SK-N-SH (cell line): ENCODE data around the gene SIDT1. TPM values are rescaled to one million over a fixed set of nuclear protein-coding genes. Genes with fewer than 3 reads are reported as not detected.

ENCODE experiments used
- CTCF ChIA-PET: fragments of 300-600, 350-600 bp; formaldehyde crosslinking; extraction: SDS; loops from one replicate; lab custom pipeline; 2021; lab: Yijun Ruan, JAX
- POLR2A ChIA-PET: fragments of 350-600 bp; sonication (Branson Sonifier 250); formaldehyde crosslinking; extraction: SDS; loops from one replicate; lab custom pipeline; 2020; ENCODE audit warnings: antibody characterized with exemption, inconsistent platforms; lab: Yijun Ruan, JAX
- DNase-seq: peaks from one replicate; pipeline ENCODE4 v3.0.0; 2012
- H2AFZ ChIP-seq: fragments of 200-600 bp; sonication (generic); 2 replicates; pipeline ENCODE4 v1.8.1; 2016; ENCODE audit warnings: antibody characterized with exemption, mild to moderate bottlenecking, low read depth
- H3F3A ChIP-seq: fragments of 200-600 bp; sonication (generic); replicated peaks from 2 replicates; pipeline ENCODE3; 2016; ENCODE audit warnings: antibody characterized with exemption, mild to moderate bottlenecking; ENCODE audit not compliant: insufficient read depth
- H3K27ac ChIP-seq, 2 experiments: fragments of 200-500 bp in 1 of 2; fragments of 200-600 bp in 1 of 2; sonication (Bioruptor generic) in 1 of 2; sonication (generic), shearing (Covaris generic) in 1 of 2; 2 replicates each; pipeline versions ENCODE4 v1.5.1 to v1.6.1; 2014 to 2016; ENCODE audit warnings: low read depth in 2 of 2, inconsistent platforms in 1 of 2, low read length in 1 of 2, mild to moderate bottlenecking in 1 of 2, mixed read lengths in 1 of 2
- H3K27me3 ChIP-seq: fragments of 200-600 bp; sonication (generic), shearing (Covaris generic); 2 replicates; pipeline ENCODE4 v1.6.1; 2016; ENCODE audit warnings: mixed run types; ENCODE audit not compliant: insufficient read depth
- H3K36me3 ChIP-seq, 2 experiments: fragments of 200-500 bp in 1 of 2; fragments of 200-600 bp in 1 of 2; sonication (Bioruptor generic) in 1 of 2; sonication (generic) in 1 of 2; replicated peaks in 1 of 2; 2 replicates each; pipeline versions ENCODE3 to v1.5.1; 2014 to 2016; ENCODE audit warnings: low read length in 1 of 2, mild to moderate bottlenecking in 1 of 2; ENCODE audit not compliant: insufficient read depth in 2 of 2, control insufficient read depth in 1 of 2
- H3K4me1 ChIP-seq, 2 experiments: fragments of 200-500 bp in 1 of 2; fragments of 200-600 bp in 1 of 2; sonication (Bioruptor generic) in 1 of 2; sonication (generic), shearing (Covaris generic) in 1 of 2; 2 replicates each; pipeline versions ENCODE4 v1.5.1 to v1.6.1; 2014 to 2016; ENCODE audit warnings: low read depth in 1 of 2, low read length in 1 of 2, mixed run types in 1 of 2; ENCODE audit not compliant: insufficient read depth in 2 of 2, control insufficient read depth in 1 of 2
- H3K4me2 ChIP-seq: fragments of 200-600 bp; sonication (generic), shearing (Covaris generic); 2 replicates; pipeline ENCODE4 v1.6.1; 2017; ENCODE audit warnings: mixed run types
- H3K4me3 ChIP-seq, 2 experiments: fragments of 200-500 bp in 1 of 2; fragments of 200-600 bp in 1 of 2; sonication (Bioruptor generic) in 1 of 2; sonication (generic), shearing (Covaris generic) in 1 of 2; 2 replicates each; pipeline versions ENCODE4 v1.5.1 to v1.8.1; 2014 to 2016; ENCODE audit warnings: low read depth in 2 of 2, inconsistent platforms in 1 of 2, low read length in 1 of 2, mild to moderate bottlenecking in 1 of 2, mixed read lengths in 1 of 2, moderate library complexity in 1 of 2
- H3K79me2 ChIP-seq: fragments of 200-600 bp; sonication (generic); 2 replicates; pipeline ENCODE4 v1.8.1; 2017; ENCODE audit warnings: mild to moderate bottlenecking; ENCODE audit not compliant: insufficient read depth
- H3K9ac ChIP-seq: fragments of 200-600 bp; sonication (generic); 2 replicates; pipeline ENCODE4 v1.6.1; 2017; ENCODE audit warnings: mixed run types
- H3K9me2 ChIP-seq: fragments of 200-600 bp; sonication (generic); 2 replicates; pipeline ENCODE4 v1.6.1; 2017; ENCODE audit warnings: mixed run types
- H3K9me3 ChIP-seq: fragments of 200-600 bp; sonication (generic); 2 replicates; pipeline ENCODE4 v1.6.1; 2017; ENCODE audit warnings: mixed run types, mild to moderate bottlenecking, moderate library complexity
- H4K20me1 ChIP-seq: fragments of 200-600 bp; sonication (generic); 2 replicates; pipeline ENCODE4 v1.6.1; 2017; ENCODE audit warnings: mild to moderate bottlenecking, mixed run types; ENCODE audit not compliant: insufficient read depth
- EP300 ChIP-seq, 2 experiments: IDR thresholded peaks; 2 replicates each; pipeline versions ENCODE4 v1.4.0 to v1.6.1; 2012; ENCODE audit warnings: borderline replicate concordance in 1 of 2, low read depth in 1 of 2, low read length in 1 of 2
- EZH2phosphoT487 ChIP-seq: fragments of 200-600 bp; sonication (generic); IDR thresholded peaks from 2 replicates; pipeline ENCODE4 v1.6.1; 2017; ENCODE audit warnings: low read depth, mixed run types, mild to moderate bottlenecking, antibody characterized with exemption, moderate library complexity, borderline replicate concordance
- FOXJ3 ChIP-seq: sonication (generic); formaldehyde crosslinking; IDR thresholded peaks from 2 replicates; pipeline ENCODE4 v1.5.1; 2020; ENCODE audit warnings: mild to moderate bottlenecking, missing genetic modification reagents
- GATA2 ChIP-seq: sonication (generic); formaldehyde crosslinking; IDR thresholded peaks from 2 replicates; pipeline ENCODE4 v1.5.0; 2020; ENCODE audit warnings: mild to moderate bottlenecking, missing genetic modification reagents
- MEF2A ChIP-seq: IDR thresholded peaks from 2 replicates; pipeline ENCODE4 v1.4.0; 2012; ENCODE audit warnings: low read depth, borderline replicate concordance
- MXI1 ChIP-seq: IDR thresholded peaks from 2 replicates; pipeline ENCODE4 v1.6.1; 2012; ENCODE audit warnings: mild to moderate bottlenecking, low read depth, low read length, improper control_type of control experiment
- POLR2AphosphoS5 ChIP-seq: IDR thresholded peaks from 2 replicates; pipeline ENCODE4 v1.6.1; 2012; ENCODE audit warnings: low read depth, low read length
- RAD21 ChIP-seq: IDR thresholded peaks from 2 replicates; pipeline ENCODE4 v1.6.1; 2012; ENCODE audit warnings: mild to moderate bottlenecking, low read length
- RCOR1 ChIP-seq: fragments of 150-350 bp; IDR thresholded peaks from 2 replicates; pipeline ENCODE4 v1.6.1; 2017; ENCODE audit warnings: antibody characterized with exemption, low read length
- RFX5 ChIP-seq: IDR thresholded peaks from 2 replicates; pipeline ENCODE4 v1.6.1; 2012; ENCODE audit warnings: mild to moderate bottlenecking, improper control_type of control experiment, low read length
- RXRA ChIP-seq: IDR thresholded peaks from 2 replicates; pipeline ENCODE4 v1.4.0; 2012; ENCODE audit warnings: low read depth, mild to moderate bottlenecking, borderline replicate concordance
- SMC3 ChIP-seq: IDR thresholded peaks from 2 replicates; pipeline ENCODE4 v1.6.1; 2012; ENCODE audit warnings: low read depth, low read length, improper control_type of control experiment
- TAF1 ChIP-seq: IDR thresholded peaks from 2 replicates; pipeline ENCODE4 v1.6.1; 2012; ENCODE audit warnings: low read depth, mild to moderate bottlenecking, low read length, moderate library complexity, borderline replicate concordance
- TEAD4 ChIP-seq: IDR thresholded peaks from 2 replicates; pipeline ENCODE4 v1.4.0; 2012; ENCODE audit warnings: mild to moderate bottlenecking, borderline replicate concordance; ENCODE audit not compliant: insufficient read depth
- WGBS: methylation state at CpG from one replicate; pipeline ENCODE4 v1.1.6; 2017; ENCODE audit warnings: low lambda C conversion rate; 5-methylcytosine and 5-hydroxymethylcytosine counted together
- polyA plus RNA-seq, 3 experiments: library from polyadenylated mRNA; depleted of rRNA; stranded (reverse); fragments of >200 nt; gene quantifications; 2 replicates each; pipeline ENCODE4 v1.2.3, GENCODE V29; 2012
- TF ChIP-seq, protein P1 (sequence below): IDR thresholded peaks from 2 replicates; pipeline ENCODE4; 2012
- TF ChIP-seq, protein P2 (sequence below): IDR thresholded peaks from 2 replicates; pipeline ENCODE4 v1.6.1; 2012; ENCODE audit warnings: mild to moderate bottlenecking, low read depth, low read length, moderate library complexity
- TF ChIP-seq, protein P3 (sequence below): IDR thresholded peaks from 2 replicates; pipeline ENCODE4 v1.4.0; 2012; ENCODE audit warnings: low read depth
- TF ChIP-seq, protein P4 (sequence below): fragments of 200-600 bp; sonication (generic); IDR thresholded peaks from 2 replicates; pipeline ENCODE4 v1.6.1; 2017; ENCODE audit warnings: antibody characterized with exemption, mild to moderate bottlenecking, moderate library complexity
- TF ChIP-seq, protein P5 (sequence below): fragments of 150-350 bp; IDR thresholded peaks from 2 replicates; pipeline ENCODE4 v1.6.1; 2016; ENCODE audit warnings: mild to moderate bottlenecking, low read depth, low read length

The SIDT1 gene
- polyA plus RNA-seq, 1 of the 3 experiments (the other 2 are of a cell fraction), result 0.02 TPM

DNA sequence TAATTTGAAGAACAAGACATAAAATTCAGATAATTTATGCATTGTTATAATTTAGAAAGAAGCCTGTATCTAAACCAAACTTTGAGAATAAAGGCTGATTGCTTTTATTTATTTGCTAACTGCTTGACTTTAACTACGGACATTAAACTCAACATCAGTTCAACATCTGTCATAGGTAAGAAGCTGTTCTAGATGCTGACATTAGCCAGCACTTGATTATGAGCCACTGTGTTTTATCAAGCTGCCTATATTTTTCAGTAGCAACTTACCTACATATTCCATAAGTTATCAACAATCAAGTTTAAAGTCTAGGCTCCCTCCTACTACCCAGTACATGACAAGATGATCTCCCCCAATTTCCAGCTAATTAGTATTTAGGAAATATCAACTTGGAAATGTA lies 122.0 kb downstream of the SIDT1 start:
- no peak overlapping the region for H3K4me3 ChIP-seq
- CTCF ChIA-PET, result interaction anchor here (0.5 to 1.2 kb wide), 2 partner anchors 26 to 161 kb away, joined by 3 to 5 read pairs; no protein-coding TSS in a partner anchor

DNA sequence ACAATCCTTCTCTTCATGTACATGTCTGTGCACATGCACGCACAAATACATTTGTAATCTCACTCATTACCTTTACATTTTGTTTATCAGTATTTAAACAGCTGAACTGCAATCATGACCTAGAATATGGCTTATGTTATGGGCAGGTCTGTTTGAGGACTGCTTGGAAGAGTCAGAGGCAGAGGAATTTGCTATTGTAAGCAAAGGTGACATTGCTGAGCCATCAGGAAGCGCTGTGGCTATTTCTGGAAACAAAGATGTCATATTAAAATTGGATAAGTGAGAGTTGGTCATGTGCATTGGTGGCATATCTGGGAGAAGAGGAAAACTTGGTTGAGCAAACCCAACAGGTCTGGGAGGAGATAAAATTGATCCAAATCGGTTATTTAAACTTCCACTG lies 122.5 kb downstream of the SIDT1 start:
- CTCF ChIA-PET, result interaction anchor here (0.5 kb wide), 1 partner anchor 161 kb away, joined by 3 read pairs; no protein-coding TSS in a partner anchor
- 87% methylated on average over 3 of the region's 3 CpGs for WGBS
- no peak overlapping the region for H2AFZ ChIP-seq
- TF ChIP-seq EZH2phosphoT487 (no peak), RCOR1 (no peak), RXRA (no peak), TEAD4 (no peak), FOXJ3 (CRISPR knock-in tag) (no peak), POLR2AphosphoS5 (no peak), MEF2A (no peak), TAF1 (no peak)
- TF ChIP-seq, protein P1, sequence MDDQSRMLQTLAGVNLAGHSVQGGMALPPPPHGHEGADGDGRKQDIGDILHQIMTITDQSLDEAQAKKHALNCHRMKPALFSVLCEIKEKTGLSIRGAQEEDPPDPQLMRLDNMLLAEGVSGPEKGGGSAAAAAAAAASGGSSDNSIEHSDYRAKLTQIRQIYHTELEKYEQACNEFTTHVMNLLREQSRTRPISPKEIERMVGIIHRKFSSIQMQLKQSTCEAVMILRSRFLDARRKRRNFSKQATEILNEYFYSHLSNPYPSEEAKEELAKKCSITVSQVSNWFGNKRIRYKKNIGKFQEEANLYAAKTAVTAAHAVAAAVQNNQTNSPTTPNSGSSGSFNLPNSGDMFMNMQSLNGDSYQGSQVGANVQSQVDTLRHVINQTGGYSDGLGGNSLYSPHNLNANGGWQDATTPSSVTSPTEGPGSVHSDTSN, result no peak
- TF ChIP-seq, protein P2, sequence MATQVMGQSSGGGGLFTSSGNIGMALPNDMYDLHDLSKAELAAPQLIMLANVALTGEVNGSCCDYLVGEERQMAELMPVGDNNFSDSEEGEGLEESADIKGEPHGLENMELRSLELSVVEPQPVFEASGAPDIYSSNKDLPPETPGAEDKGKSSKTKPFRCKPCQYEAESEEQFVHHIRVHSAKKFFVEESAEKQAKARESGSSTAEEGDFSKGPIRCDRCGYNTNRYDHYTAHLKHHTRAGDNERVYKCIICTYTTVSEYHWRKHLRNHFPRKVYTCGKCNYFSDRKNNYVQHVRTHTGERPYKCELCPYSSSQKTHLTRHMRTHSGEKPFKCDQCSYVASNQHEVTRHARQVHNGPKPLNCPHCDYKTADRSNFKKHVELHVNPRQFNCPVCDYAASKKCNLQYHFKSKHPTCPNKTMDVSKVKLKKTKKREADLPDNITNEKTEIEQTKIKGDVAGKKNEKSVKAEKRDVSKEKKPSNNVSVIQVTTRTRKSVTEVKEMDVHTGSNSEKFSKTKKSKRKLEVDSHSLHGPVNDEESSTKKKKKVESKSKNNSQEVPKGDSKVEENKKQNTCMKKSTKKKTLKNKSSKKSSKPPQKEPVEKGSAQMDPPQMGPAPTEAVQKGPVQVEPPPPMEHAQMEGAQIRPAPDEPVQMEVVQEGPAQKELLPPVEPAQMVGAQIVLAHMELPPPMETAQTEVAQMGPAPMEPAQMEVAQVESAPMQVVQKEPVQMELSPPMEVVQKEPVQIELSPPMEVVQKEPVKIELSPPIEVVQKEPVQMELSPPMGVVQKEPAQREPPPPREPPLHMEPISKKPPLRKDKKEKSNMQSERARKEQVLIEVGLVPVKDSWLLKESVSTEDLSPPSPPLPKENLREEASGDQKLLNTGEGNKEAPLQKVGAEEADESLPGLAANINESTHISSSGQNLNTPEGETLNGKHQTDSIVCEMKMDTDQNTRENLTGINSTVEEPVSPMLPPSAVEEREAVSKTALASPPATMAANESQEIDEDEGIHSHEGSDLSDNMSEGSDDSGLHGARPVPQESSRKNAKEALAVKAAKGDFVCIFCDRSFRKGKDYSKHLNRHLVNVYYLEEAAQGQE, result no peak
- TF ChIP-seq, protein P3, sequence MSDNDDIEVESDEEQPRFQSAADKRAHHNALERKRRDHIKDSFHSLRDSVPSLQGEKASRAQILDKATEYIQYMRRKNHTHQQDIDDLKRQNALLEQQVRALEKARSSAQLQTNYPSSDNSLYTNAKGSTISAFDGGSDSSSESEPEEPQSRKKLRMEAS, result no peak
- TF ChIP-seq, protein P4, sequence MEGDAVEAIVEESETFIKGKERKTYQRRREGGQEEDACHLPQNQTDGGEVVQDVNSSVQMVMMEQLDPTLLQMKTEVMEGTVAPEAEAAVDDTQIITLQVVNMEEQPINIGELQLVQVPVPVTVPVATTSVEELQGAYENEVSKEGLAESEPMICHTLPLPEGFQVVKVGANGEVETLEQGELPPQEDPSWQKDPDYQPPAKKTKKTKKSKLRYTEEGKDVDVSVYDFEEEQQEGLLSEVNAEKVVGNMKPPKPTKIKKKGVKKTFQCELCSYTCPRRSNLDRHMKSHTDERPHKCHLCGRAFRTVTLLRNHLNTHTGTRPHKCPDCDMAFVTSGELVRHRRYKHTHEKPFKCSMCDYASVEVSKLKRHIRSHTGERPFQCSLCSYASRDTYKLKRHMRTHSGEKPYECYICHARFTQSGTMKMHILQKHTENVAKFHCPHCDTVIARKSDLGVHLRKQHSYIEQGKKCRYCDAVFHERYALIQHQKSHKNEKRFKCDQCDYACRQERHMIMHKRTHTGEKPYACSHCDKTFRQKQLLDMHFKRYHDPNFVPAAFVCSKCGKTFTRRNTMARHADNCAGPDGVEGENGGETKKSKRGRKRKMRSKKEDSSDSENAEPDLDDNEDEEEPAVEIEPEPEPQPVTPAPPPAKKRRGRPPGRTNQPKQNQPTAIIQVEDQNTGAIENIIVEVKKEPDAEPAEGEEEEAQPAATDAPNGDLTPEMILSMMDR, result no peak

More for the DNA sequence above, 122.0 kb downstream of the SIDT1 start:
- Histone ChIP-seq H3K4me2 (no peak overlapping the region), H3K4me1 (no peaks in the 10 kb centered on the region), H3K79me2 (no peaks in the 10 kb centered on the region), H4K20me1 (no peaks in the 10 kb centered on the region), H3K9me2 (no peaks in the 10 kb centered on the region), H3F3A (no peaks in the 10 kb centered on the region), H3K9me3 (no peaks in the 10 kb centered on the region), H2AFZ (no peak overlapping the region), H3K27ac (no peak overlapping the region), H3K9ac (no peak overlapping the region), H3K27me3 (no peaks in the 10 kb centered on the region), H3K36me3 (peaks cover 4 to 12% of the 10 kb centered on the region in 2 experiments)
- 89% methylated on average over 1 of the region's 1 CpG for WGBS
- POLR2A ChIA-PET, result interaction anchor here (1.0 kb wide), 1 partner anchor 16 kb away, joined by 3 read pairs; no protein-coding TSS in a partner anchor
- no peak for DNase-seq
- TF ChIP-seq, protein P5, sequence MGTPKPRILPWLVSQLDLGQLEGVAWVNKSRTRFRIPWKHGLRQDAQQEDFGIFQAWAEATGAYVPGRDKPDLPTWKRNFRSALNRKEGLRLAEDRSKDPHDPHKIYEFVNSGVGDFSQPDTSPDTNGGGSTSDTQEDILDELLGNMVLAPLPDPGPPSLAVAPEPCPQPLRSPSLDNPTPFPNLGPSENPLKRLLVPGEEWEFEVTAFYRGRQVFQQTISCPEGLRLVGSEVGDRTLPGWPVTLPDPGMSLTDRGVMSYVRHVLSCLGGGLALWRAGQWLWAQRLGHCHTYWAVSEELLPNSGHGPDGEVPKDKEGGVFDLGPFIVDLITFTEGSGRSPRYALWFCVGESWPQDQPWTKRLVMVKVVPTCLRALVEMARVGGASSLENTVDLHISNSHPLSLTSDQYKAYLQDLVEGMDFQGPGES, result no peak
- TF ChIP-seq, protein P1, result no peak
- TF ChIP-seq RCOR1 (no peak), RFX5 (no peak), EZH2phosphoT487 (no peak), RAD21 (no peak), SMC3 (no peak), EP300 (IDR thresholded peaks at IDR 0.05; ENCODE audit: borderline replicate concordance in 1 of 2, low read depth in 1 of 2, low read length in 1 of 2) (no peak), MXI1 (no peak), GATA2 (no peak)

More for the DNA sequence above, 122.5 kb downstream of the SIDT1 start:
- H3K79me2 ChIP-seq, result no peaks in the 10 kb centered on the region
- peaks cover 7 to 17% of the 10 kb centered on the region in 2 experiments for H3K36me3 ChIP-seq
- no peak overlapping the region for H3K4me3 ChIP-seq
- no peak overlapping the region for H3K27ac ChIP-seq
- no peak overlapping the region for H3K4me2 ChIP-seq
- H3K4me1 ChIP-seq, result no peaks in the 10 kb centered on the region
- H3K9me2 ChIP-seq, result no peaks in the 10 kb centered on the region
- POLR2A ChIA-PET, result no interaction called here
- DNase-seq, result no peak
- H3F3A ChIP-seq, result no peaks in the 10 kb centered on the region
- H3K9ac ChIP-seq, result no peak overlapping the region
- H3K27me3 ChIP-seq, result no peaks in the 10 kb centered on the region
- no peaks in the 10 kb centered on the region for H3K9me3 ChIP-seq
- no peaks in the 10 kb centered on the region for H4K20me1 ChIP-seq
